GM18505 (cell line): ENCODE data around the gene ACP3.
"Not testable (repeated sequence)": the region's sequence is repeated elsewhere in the genome, so short reads cannot be mapped to it uniquely, and the experiment has no call there.

ENCODE experiments used
- ATAC-seq: cut with Tn5 transposase; IDR thresholded peaks from one replicate; pipeline ENCODE4 v1.9.1; 2021; ENCODE audit not compliant: unreplicated experiment
- POLR2A ChIP-seq: IDR thresholded peaks from 4 replicates; pipeline ENCODE4 v1.6.1; 2011; ENCODE audit warnings: borderline replicate concordance; ENCODE audit not compliant: insufficient read depth, insufficient read length; ENCODE audit errors: extremely low read depth

Gene ACP3

GRCh38 chr3:132360717-132361116 lies 43.5 kb downstream of the ACP3 start:
- TF ChIP-seq POLR2A = no peak
- ATAC-seq = no peak

GRCh38 chr3:132362329-132362728 lies 45.1 kb downstream of the ACP3 start:
- ATAC-seq = no peak
- no peak for TF ChIP-seq POLR2A

- ATAC-seq = no peak
- TF ChIP-seq POLR2A = no peak
Observed at GRCh38 chr3:132368515-132368914, 51.3 kb downstream of the ACP3 start.

- ATAC-seq = no peak
- TF ChIP-seq POLR2A = no peak
Observed at GRCh38 chr3:132368962-132369361, 51.8 kb downstream of the ACP3 start.

- ATAC-seq = not testable (repeated sequence)
Observed at GRCh38 chr3:132376945-132377354, 59.7 kb downstream of the ACP3 start.

- no peak for ATAC-seq
- TF ChIP-seq POLR2A = no peak
Observed at GRCh38 chr3:132378048-132378762, 61.0 kb downstream of the ACP3 start.

GRCh38 chr3:132378846-132379245 lies 61.6 kb downstream of the ACP3 start:
- TF ChIP-seq POLR2A = no peak
- no peak for ATAC-seq

- TF ChIP-seq POLR2A = no peak
- no peak for ATAC-seq
Observed at GRCh38 chr3:132380920-132381319, 63.7 kb downstream of the ACP3 start.

GRCh38 chr3:132381348-132381944 lies 64.2 kb downstream of the ACP3 start:
- TF ChIP-seq POLR2A = no peak
- no peak for ATAC-seq

- no peak for TF ChIP-seq POLR2A
- no peak for ATAC-seq
Observed at GRCh38 chr3:132382267-132382666, 65.1 kb downstream of the ACP3 start.

GRCh38 chr3:132382688-132383194 lies 65.5 kb downstream of the ACP3 start:
- no peak for ATAC-seq
- no peak for TF ChIP-seq POLR2A

GRCh38 chr3:132386259-132386658 lies 69.1 kb downstream of the ACP3 start:
- TF ChIP-seq POLR2A = no peak
- no peak for ATAC-seq

GRCh38 chr3:132392675-132393074 lies 75.5 kb downstream of the ACP3 start:
- ATAC-seq = not testable (repeated sequence)

GRCh38 chr3:132394320-132394719 lies 77.1 kb downstream of the ACP3 start:
- TF ChIP-seq POLR2A = no peak
- ATAC-seq = no peak

GRCh38 chr3:132395126-132395525 lies 77.9 kb downstream of the ACP3 start:
- ATAC-seq = no peak
- no peak for TF ChIP-seq POLR2A

- no peak for TF ChIP-seq POLR2A
- ATAC-seq = no peak
Observed at GRCh38 chr3:132396255-132396654, 79.0 kb downstream of the ACP3 start.

GRCh38 chr3:132396776-132397175 lies 79.6 kb downstream of the ACP3 start:
- ATAC-seq = not testable (repeated sequence)
